ENCODE data around the gene ALPK3. TPM values are rescaled to one million over a fixed set of nuclear protein-coding genes. Genes with fewer than 3 reads are reported as not detected.

ALPK3 gene
- total RNA-seq, 1 experiment from 2014 or later: 17.7 TPM

DNA sequence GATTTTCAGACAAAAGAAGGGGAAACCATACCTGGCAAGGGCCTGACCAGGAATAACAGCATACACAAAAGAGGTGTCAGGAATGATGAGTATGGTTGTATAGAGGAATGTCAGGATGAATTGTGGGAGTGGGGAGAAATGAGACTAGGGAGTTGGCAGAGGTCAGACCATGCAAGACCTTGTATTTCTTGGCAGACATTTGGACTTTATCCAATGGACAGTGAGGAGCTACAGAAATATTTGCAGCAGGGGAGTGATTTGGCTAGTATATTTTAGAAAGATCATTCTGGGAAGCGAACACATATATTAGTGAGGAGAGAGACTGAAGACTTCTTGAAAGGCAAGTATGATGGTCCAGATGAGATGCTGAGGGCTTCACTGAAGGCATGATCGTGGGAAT is 25.4 kb upstream of the ALPK3 start:
- no peak overlapping the region for H2AK5ac ChIP-seq (ENCODE audit: insufficient read length, low read length)
- H2BK120ac ChIP-seq (ENCODE audit: low read depth, low read length, poor library complexity, severe bottlenecking): no peak overlapping the region
- no peak overlapping the region for H2AFZ ChIP-seq (ENCODE audit: low read length)
- no peaks in the 10 kb centered on the region for H3K27me3 Mint-ChIP-seq (ENCODE audit: low read depth)
- H3K18ac ChIP-seq (ENCODE audit: insufficient read length, low read depth, low read length): no peak overlapping the region
- H3K36me3 Mint-ChIP-seq (ENCODE audit: insufficient read depth in 1 of 3, low read depth in 3 of 3): peaks cover 4 to 43% (median 17%) of the 10 kb centered on the region in 3 experiments; a peak in 6 of 7 replicates
- H3K9ac ChIP-seq (ENCODE audit: extremely low read depth, insufficient read length, low read length): no peak overlapping the region
- H2BK15ac ChIP-seq (ENCODE audit: low read depth, low read length): no peak overlapping the region
- H3K14ac ChIP-seq (ENCODE audit: insufficient read depth, low read length): no peak overlapping the region
- H3T11ph ChIP-seq (ENCODE audit: low read length): no peak overlapping the region
- no peaks in the 10 kb centered on the region for H3K23me2 ChIP-seq (ENCODE audit: insufficient read length, low read depth, low read length, poor library complexity, severe bottlenecking)
- H3K4me3 Mint-ChIP-seq: no peak overlapping the region
- no peaks in the 10 kb centered on the region for H3K4me1 ChIP-seq (ENCODE audit: insufficient read depth, low read length)
- H3K27ac Mint-ChIP-seq: no peak overlapping the region
- no peak overlapping the region for H2BK20ac ChIP-seq (ENCODE audit: low read depth, low read length, poor library complexity, severe bottlenecking)
- H3K9me3 ChIP-seq (ENCODE audit: control insufficient read depth, low read depth, low read length): no peaks in the 10 kb centered on the region
- no CpG with 5 or more reads among the region's 2 CpGs for WGBS (ENCODE audit: extremely low coverage, insufficient read length, low lambda C conversion rate)
- no peak overlapping the region for H4K91ac ChIP-seq (ENCODE audit: insufficient read length, low read depth, low read length)
- no peak overlapping the region for H2BK5ac ChIP-seq (ENCODE audit: insufficient read length, low read length)
- no peaks in the 10 kb centered on the region for H3K79me2 ChIP-seq (ENCODE audit: insufficient read depth, low read length)
- no peak overlapping the region for H3K23ac ChIP-seq (ENCODE audit: insufficient read length, low read depth, low read length)
- no peak overlapping the region for H3K4me2 ChIP-seq (ENCODE audit: insufficient read depth, insufficient read length, low read length)
- H3K4me1 Mint-ChIP-seq: peaks cover 5 to 6% of the 10 kb centered on the region in 2 experiments
- no peaks in the 10 kb centered on the region for H4K20me1 ChIP-seq (ENCODE audit: control insufficient read depth, insufficient read depth, insufficient read length)
- no peak overlapping the region for H3K56ac ChIP-seq (ENCODE audit: insufficient read length, low read depth, low read length)
- no peak overlapping the region for H2BK12ac ChIP-seq (ENCODE audit: insufficient read length, low read depth, low read length)
- no peak overlapping the region for H4K8ac ChIP-seq (replicated peaks; ENCODE audit: insufficient read length, low read depth, low read length)
- H3K9me3 Mint-ChIP-seq: no peaks in the 10 kb centered on the region
- H3K4ac ChIP-seq (ENCODE audit: low read depth, low read length): no peak overlapping the region
- H3K27ac ChIP-seq (ENCODE audit: insufficient read length, low read depth, low read length): no peak overlapping the region
- no peak overlapping the region for H4K5ac ChIP-seq (ENCODE audit: insufficient read length, low read depth, low read length)
- TF ChIP-seq, protein P1, sequence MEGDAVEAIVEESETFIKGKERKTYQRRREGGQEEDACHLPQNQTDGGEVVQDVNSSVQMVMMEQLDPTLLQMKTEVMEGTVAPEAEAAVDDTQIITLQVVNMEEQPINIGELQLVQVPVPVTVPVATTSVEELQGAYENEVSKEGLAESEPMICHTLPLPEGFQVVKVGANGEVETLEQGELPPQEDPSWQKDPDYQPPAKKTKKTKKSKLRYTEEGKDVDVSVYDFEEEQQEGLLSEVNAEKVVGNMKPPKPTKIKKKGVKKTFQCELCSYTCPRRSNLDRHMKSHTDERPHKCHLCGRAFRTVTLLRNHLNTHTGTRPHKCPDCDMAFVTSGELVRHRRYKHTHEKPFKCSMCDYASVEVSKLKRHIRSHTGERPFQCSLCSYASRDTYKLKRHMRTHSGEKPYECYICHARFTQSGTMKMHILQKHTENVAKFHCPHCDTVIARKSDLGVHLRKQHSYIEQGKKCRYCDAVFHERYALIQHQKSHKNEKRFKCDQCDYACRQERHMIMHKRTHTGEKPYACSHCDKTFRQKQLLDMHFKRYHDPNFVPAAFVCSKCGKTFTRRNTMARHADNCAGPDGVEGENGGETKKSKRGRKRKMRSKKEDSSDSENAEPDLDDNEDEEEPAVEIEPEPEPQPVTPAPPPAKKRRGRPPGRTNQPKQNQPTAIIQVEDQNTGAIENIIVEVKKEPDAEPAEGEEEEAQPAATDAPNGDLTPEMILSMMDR (conservative IDR thresholded peaks at IDR 0.05): no peak
- H3K27me3 ChIP-seq (ENCODE audit: insufficient read depth, low read length): no peaks in the 10 kb centered on the region
- DNase-seq: no peak
- peaks cover 5% of the 10 kb centered on the region for H3K79me1 ChIP-seq (ENCODE audit: insufficient read depth, low read depth, low read length, poor library complexity, severe bottlenecking)

All from H9 (cell line).